ENCODE results near the gene RPL15.

The RPL15 gene

DNA sequence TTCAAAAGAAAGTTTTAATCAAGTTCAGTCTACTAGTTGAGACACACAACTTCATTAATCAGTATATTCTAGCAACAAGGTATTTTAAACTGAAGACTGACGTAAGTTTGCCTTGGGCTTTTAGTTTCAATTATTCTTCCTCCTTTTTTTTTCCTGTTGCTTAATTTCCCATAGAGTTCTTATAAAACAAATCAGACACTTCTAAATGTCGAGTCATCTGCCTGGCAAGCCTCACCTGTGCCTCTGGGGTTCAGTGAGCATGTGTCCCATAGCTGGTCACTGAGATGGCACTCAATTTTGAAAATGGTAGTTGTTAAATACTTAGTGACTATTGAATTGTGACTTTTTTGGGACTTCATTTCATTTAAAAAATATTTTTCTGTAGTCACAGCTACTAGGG lies 27.5 kb upstream of the RPL15 start:
- DNase-seq (ENCODE audit: low read depth): no peak
- no peak overlapping the region for H3K4me3 ChIP-seq (ENCODE audit: control insufficient read depth, low read depth, low read length)
- TF ChIP-seq, protein P1, sequence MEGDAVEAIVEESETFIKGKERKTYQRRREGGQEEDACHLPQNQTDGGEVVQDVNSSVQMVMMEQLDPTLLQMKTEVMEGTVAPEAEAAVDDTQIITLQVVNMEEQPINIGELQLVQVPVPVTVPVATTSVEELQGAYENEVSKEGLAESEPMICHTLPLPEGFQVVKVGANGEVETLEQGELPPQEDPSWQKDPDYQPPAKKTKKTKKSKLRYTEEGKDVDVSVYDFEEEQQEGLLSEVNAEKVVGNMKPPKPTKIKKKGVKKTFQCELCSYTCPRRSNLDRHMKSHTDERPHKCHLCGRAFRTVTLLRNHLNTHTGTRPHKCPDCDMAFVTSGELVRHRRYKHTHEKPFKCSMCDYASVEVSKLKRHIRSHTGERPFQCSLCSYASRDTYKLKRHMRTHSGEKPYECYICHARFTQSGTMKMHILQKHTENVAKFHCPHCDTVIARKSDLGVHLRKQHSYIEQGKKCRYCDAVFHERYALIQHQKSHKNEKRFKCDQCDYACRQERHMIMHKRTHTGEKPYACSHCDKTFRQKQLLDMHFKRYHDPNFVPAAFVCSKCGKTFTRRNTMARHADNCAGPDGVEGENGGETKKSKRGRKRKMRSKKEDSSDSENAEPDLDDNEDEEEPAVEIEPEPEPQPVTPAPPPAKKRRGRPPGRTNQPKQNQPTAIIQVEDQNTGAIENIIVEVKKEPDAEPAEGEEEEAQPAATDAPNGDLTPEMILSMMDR (conservative IDR thresholded peaks at IDR 0.05; ENCODE audit: control insufficient read depth, insufficient read depth, low read depth, low read length): no peak

DNA sequence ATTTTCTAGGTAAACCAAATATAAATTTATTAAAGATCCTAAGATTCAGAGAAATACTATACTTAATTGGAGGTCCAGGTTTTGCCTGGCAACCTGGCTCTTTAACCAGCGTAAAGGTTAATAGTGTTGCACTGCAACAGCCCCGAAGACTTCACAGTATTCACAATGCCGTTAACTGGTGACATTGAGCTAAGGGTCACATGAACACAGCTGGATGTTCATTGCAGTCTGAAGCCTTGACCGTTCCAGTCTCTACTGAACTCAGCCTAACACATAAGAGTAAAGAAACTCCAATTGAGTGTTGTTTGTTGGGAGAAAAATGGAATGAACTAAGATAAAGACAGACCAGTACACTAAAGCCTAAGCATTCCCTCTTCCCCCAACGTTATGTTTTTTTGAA lies 27.0 kb upstream of the RPL15 start:
- DNase-seq (ENCODE audit: low read depth): no peak
- TF ChIP-seq, protein P1 (conservative IDR thresholded peaks at IDR 0.05; ENCODE audit: control insufficient read depth, insufficient read depth, low read depth, low read length): no peak
- no peak overlapping the region for H3K4me3 ChIP-seq (ENCODE audit: control insufficient read depth, low read depth, low read length)

DNA sequence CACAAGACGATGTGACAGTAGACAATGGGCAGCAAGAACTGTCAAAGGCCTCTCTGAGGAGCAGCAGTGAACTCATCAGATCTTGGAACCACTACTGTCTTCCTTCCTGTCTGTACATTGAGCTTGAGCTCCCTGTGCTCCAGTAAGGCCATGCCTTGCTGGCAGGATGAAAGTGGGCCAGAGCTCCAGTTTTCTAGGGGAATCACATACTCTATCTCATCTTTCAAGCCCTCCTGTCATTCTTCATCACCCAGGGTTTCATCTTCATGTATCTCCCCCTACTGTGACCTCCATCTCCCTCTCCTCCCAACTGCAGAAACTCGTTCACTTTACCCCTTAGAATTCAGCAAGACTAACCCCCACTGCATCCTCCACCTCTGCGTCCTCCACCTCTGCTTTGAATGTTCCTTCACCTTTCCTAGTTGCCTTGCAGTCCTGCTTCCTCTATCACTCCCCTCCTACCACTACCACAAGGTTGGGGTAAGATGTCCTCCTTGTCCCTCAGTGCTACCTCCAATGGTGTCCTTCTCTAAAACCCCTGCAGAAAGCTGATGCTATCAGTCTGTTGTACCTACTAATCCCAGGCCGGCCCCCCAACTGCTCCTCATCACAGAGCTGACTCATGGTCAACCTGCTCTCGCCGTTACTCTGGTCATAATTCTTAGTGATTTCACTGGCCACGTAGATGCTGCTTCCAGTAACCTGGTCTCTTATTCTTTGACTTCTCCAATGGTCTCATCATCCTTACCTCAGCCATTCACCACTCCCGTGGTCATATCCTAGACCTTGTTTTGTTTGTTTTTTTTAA lies 22.5 kb upstream of the RPL15 start:
- TF ChIP-seq, protein P1 (conservative IDR thresholded peaks at IDR 0.05; ENCODE audit: control insufficient read depth, insufficient read depth, low read depth, low read length): no peak
- no peak overlapping the region for H3K4me3 ChIP-seq (ENCODE audit: control insufficient read depth, low read depth, low read length)
- DNase-seq (ENCODE audit: low read depth): no peak

DNA sequence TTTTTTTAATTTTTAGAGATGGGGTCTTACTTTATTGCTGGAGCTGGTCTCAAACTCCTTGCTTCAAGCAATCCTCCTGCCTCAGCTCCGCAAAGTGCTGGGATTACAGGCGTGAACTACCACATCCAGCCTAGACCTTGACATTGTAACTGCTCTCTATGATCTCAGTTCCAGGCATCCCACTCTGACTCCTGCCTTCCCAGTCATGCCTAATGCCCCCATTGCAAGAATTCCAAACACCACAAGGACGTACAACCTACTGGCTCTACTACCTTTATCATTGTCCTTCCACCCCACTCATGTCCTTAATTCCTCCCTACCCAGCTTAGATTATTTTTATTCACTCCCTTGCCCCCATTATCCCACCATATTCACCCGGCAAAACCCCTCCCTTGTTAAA lies 21.8 kb upstream of the RPL15 start:
- no peak overlapping the region for H3K4me3 ChIP-seq (ENCODE audit: control insufficient read depth, low read depth, low read length)
- TF ChIP-seq, protein P1 (conservative IDR thresholded peaks at IDR 0.05; ENCODE audit: control insufficient read depth, insufficient read depth, low read depth, low read length): no peak
- no peak for DNase-seq (ENCODE audit: low read depth)

DNA sequence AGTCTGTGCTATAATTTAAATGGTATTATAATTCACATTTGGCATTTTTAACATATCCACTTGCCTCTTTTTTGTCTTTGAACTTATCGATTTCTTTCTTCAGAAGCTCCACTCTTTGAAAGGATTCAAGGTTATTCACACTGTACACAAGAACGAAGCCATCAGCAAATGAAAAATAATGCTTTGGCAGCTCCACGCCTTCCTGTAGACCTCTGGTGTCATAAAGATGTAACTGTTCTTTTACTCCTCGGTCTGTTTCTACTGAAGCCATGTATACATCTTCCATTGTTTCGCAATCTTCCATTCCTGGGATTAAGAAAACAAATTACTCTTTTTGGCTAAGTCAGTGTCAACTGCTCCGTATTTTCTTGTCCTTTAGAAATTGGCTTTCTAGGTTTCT lies 16.2 kb upstream of the RPL15 start:
- TF ChIP-seq, protein P1 (conservative IDR thresholded peaks at IDR 0.05; ENCODE audit: control insufficient read depth, insufficient read depth, low read depth, low read length): peak; percentile 17
- DNase-seq (ENCODE audit: low read depth): peak; percentile 61
- no peak overlapping the region for H3K4me3 ChIP-seq (ENCODE audit: control insufficient read depth, low read depth, low read length)

DNA sequence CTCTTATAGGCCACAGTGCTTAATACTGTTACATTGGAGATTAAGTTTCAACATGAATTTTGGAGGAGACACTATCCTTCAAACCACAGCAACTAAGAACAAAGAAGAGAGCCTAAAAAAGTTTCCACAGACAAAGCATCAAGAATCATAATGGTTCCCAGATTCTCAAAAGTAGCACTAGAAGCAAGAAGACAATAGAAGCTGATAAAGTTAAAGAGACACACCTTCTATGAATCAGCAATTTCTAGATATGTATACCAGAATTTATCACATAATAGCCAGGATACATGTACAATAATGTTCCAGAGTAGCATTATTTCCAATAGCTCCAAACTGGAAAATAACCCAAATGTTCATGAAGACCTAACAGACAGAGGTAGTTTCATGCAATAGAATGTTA lies 12.4 kb upstream of the RPL15 start:
- TF ChIP-seq, protein P1 (conservative IDR thresholded peaks at IDR 0.05; ENCODE audit: control insufficient read depth, insufficient read depth, low read depth, low read length): no peak
- no peak for DNase-seq (ENCODE audit: low read depth)
- no peak overlapping the region for H3K4me3 ChIP-seq (ENCODE audit: control insufficient read depth, low read depth, low read length)
